Activated CD4-positive, alpha-beta T cell treated with anti-CD3 and anti-CD28 coated beads for 1 hour (primary cell): ENCODE results near the gene ABCC12.

Experiments used
- DNase-seq: peaks from one replicate; pipeline ENCODE4 v3.0.0-alpha.2; 2020

Gene ABCC12

DNA sequence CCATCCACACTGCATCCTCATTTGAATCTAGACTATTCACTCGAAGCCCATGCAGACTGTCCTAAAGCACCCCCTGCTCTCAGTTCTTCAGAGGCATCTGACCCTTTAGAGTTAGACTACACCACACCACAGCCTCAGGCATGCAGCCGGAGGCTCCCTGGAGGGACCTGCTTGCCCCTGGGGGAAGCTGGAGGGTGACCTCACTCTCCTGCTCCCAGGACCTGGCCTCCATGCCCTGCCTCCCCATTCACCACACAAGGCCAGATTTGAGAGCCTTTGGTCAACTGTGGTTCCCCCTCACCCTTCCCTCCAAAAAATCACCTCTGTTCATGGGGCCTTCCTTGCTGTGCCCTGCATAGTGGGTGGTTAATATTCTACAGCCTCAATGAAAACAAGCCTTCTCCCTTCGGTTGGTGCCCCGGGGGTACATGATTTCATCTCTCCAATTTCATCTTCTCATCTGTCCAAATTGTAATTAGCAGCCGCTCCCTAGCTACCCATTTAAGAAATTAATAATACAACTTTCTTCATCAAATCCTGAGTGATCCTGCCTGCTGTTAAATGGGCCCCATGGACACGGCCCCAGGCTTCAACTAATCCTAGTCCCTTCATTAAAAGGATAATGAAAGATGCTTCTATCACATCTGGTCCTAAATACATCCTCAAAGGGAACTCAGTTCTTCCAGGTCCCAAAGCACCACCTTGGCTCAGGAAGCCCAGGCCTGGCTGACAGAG, 24.4 kb downstream of the ABCC12 start:
- DNase-seq, result no peak

DNA sequence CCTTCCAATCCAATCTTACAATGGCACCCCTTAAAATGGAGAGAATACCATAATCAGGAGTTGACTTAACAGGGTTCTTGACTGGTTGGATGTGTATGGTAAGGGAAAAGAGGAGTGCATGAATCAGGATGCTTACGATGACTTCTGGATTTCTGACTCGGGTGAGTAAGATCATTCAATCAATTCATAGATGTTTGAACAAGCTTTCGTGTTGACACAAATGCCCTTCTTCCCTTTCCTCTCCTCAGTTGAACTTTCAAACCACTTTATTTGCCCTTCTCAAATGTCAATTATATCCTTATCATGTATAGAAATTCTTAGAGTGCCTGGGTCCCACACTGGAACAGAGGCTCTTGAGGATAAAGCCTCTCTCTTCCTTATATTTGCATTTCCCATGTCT, 25.9 kb downstream of the ABCC12 start:
- DNase-seq, result no peak

DNA sequence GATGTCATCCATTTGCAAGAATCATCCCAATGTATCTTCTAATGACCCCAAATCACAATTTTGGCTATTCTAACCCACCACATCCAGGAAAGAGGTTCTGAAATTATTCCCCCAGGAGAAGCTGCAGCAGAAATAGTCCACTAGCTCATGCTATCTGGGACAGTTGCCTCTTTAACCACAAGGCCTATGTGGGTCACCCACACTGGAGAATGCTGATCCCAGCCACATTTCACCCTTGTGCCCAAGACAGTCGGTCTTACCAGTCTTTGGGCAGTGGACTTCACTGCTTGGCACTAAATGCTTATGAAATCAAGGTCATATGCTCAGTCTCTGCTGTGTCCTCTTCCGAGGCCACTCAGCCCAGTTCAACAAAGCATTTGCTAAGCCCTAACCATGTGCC, 27.0 kb downstream of the ABCC12 start:
- no peak for DNase-seq

GRCh38 chr16:48126801-48127644, 28.8 kb downstream of the ABCC12 start:
- DNase-seq, result no peak

GRCh38 chr16:48125888-48126287, 29.9 kb downstream of the ABCC12 start:
- no peak for DNase-seq

DNA sequence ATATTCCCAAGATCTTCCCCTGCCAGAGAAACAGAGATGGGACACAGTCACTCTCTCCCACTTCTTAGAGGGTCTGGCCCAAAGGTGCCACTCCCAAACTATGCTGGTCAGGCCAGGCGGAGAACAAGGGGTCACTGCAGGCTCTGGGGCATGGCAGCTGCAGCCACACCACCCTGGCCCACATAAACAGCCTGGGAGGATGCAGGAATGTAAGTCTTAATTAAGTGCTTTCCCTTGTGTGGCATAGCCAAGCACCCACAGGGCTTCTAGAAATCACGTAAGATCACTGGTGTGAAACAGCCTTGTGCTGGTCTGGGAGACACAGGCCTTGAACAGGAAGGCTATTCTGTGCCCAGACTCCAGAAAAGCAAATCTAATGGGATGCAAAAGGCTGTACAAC, 31.5 kb downstream of the ABCC12 start:
- DNase-seq, result no peak

- DNase-seq, result no peak
Observed at GRCh38 chr16:48123104-48123788, 32.5 kb downstream of the ABCC12 start.

- no peak for DNase-seq
Observed at GRCh38 chr16:48121276-48121675, 34.5 kb downstream of the ABCC12 start.

DNA sequence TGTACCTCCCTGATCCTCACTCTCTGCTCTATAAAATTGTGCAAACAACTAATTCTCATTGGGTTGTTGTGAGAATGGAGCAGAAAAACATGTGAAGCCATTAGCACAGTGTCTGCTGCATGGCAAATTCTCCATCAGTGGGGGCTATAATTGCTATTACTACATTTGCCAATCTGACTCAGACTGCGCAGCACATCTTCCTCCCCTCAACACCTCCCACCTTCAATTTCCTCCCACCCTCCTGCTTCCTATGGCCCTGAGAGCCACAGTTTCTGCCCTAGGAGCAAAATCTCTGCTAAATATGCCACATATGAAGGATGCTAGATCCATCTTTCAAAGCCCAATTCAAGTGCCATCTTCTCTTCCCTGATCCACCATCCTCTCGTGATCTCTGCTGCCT, 37.0 kb downstream of the ABCC12 start:
- DNase-seq, result no peak

- peak; percentile 13 for DNase-seq
Observed at GRCh38 chr16:48117217-48118105, 38.3 kb downstream of the ABCC12 start.

- DNase-seq, result no peak
Observed at GRCh38 chr16:48115299-48115698, 40.5 kb downstream of the ABCC12 start.

DNA sequence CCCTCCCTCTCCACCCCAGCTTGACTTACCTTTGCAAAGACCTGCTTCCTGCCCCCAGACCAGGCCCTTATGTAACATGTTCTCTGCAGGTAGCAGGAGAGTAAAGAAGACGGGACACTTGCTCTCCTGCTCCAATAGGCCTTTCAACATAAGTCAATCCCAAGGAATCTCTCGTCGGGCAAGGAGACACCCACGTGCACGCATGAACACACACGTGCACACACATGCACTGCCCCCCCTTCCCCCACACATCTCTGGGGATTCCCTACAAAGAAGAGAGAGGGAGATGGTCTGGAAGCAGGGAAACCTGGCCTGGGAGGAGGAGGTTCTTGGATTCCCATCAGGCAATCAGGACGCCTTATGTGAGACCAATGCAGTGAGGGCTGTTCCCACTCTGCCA, 41.4 kb downstream of the ABCC12 start:
- DNase-seq, result no peak

- DNase-seq, result no peak
Observed at GRCh38 chr16:48113471-48113870, 42.3 kb downstream of the ABCC12 start.

- DNase-seq, result no peak
Observed at GRCh38 chr16:48113001-48113400, 42.8 kb downstream of the ABCC12 start.

- DNase-seq, result no peak
Observed at GRCh38 chr16:48112600-48112999, 43.2 kb downstream of the ABCC12 start.

GRCh38 chr16:48110982-48111381, 44.8 kb downstream of the ABCC12 start:
- no peak for DNase-seq

- DNase-seq, result no peak
Observed at GRCh38 chr16:48110000-48110399, 45.8 kb downstream of the ABCC12 start.

GRCh38 chr16:48109475-48109874, 46.3 kb downstream of the ABCC12 start:
- no peak for DNase-seq

- DNase-seq, result no peak
Observed at GRCh38 chr16:48106446-48106845, 49.3 kb downstream of the ABCC12 start.
